Thyroid gland (tissue), 4 donors: ENCODE measurements around the gene GALNT10. TPM values are rescaled to one million over a fixed set of nuclear protein-coding genes. Genes with fewer than 3 reads are reported as not detected.

Source experiments
- DNase-seq, 2 donors: peaks; one replicate each; pipeline ENCODE4 v3.0.0-alpha.2; 2019
- H3K27ac ChIP-seq, 3 donors: fragments of 200-600 bp; sonication (generic); 1 replicate in 2 of 3; 2 replicates in 1 of 3; pipeline ENCODE4 v1.5.1; 2016 to 2019; ENCODE audit warnings: mild to moderate bottlenecking in 1 of 3, moderate library complexity in 1 of 3
- H3K27me3 ChIP-seq: fragments of 200-600 bp; sonication (generic); one replicate; pipeline ENCODE4 v1.5.1; 2019
- H3K36me3 ChIP-seq, 2 donors: fragments of 200-600 bp; sonication (generic); one replicate each; pipeline ENCODE4 v1.5.1; 2016 to 2019
- H3K4me1 ChIP-seq, 2 donors: fragments of 200-600 bp; sonication (generic); one replicate each; pipeline ENCODE4 v1.5.1; 2017 to 2019
- H3K4me3 ChIP-seq, 3 donors: fragments of 200-600 bp; sonication (generic); replicated peaks in 1 of 3; 1 replicate in 2 of 3; 2 replicates in 1 of 3; pipeline ENCODE4 v1.5.1; 2016; ENCODE audit warnings: mild to moderate bottlenecking in 1 of 3
- H3K9me3 ChIP-seq: fragments of 200-600 bp; sonication (generic); one replicate; pipeline ENCODE4 v1.5.1; 2017
- POLR2A ChIP-seq, 2 donors: fragments of 450-650 bp; IDR thresholded peaks; one replicate each; pipeline ENCODE4 v1.6.1; 2017; ENCODE audit warnings: antibody characterized with exemption in 2 of 2, mild to moderate bottlenecking in 2 of 2, moderate library complexity in 1 of 2
- WGBS, 2 donors: methylation state at CpG; one replicate each; pipeline ENCODE4 v1.1.5; 2017; 5-methylcytosine and 5-hydroxymethylcytosine counted together
- intact Hi-C: fragments of 100-400 bp; cut with DNase I; formaldehyde crosslinking; loops from one replicate; pipeline ENCODE4 v1.15.1; 2023
- total RNA-seq, 4 donors: library from RNA; depleted of rRNA; stranded (reverse); fragments of >200 nt; gene quantifications; one replicate each; pipeline ENCODE4 v1.2.3, GENCODE V29; 2016
- TF ChIP-seq, protein P1 (sequence below), 6 experiments: fragments of 200-600 bp in 3 of 6; fragments of 450-650 bp in 3 of 6; sonication (generic) in 3 of 6; IDR thresholded peaks; one replicate each; pipeline ENCODE4 v1.5.1; 2016 to 2019; ENCODE audit warnings: antibody characterized with exemption in 6 of 6, mild to moderate bottlenecking in 2 of 6, inconsistent platforms in 1 of 6, moderate library complexity in 1 of 6

The GALNT10 gene
- total RNA-seq, 4 donors from 2014 or later, result 33.3 to 69.6 (median 58.1) TPM

- peaks cover 0 to 4% of the 10 kb centered on the region in 2 donors for H3K36me3 ChIP-seq
- intact Hi-C loops, result loop anchor here (10.0 kb wide), 1 partner anchor 431 kb away; no protein-coding TSS in a partner anchor
- no peak overlapping the region for H3K4me3 ChIP-seq
- H3K9me3 ChIP-seq, result no peaks in the 10 kb centered on the region
- no peak for DNase-seq
- 95 to 98% methylated on average over 8 of the region's 8 CpGs for WGBS, 2 donors
- H3K27ac ChIP-seq, result no peak overlapping the region
- no peaks in the 10 kb centered on the region for H3K27me3 ChIP-seq
- TF ChIP-seq POLR2A (IDR thresholded peaks at IDR 0.05), result no peak
- TF ChIP-seq, protein P1, sequence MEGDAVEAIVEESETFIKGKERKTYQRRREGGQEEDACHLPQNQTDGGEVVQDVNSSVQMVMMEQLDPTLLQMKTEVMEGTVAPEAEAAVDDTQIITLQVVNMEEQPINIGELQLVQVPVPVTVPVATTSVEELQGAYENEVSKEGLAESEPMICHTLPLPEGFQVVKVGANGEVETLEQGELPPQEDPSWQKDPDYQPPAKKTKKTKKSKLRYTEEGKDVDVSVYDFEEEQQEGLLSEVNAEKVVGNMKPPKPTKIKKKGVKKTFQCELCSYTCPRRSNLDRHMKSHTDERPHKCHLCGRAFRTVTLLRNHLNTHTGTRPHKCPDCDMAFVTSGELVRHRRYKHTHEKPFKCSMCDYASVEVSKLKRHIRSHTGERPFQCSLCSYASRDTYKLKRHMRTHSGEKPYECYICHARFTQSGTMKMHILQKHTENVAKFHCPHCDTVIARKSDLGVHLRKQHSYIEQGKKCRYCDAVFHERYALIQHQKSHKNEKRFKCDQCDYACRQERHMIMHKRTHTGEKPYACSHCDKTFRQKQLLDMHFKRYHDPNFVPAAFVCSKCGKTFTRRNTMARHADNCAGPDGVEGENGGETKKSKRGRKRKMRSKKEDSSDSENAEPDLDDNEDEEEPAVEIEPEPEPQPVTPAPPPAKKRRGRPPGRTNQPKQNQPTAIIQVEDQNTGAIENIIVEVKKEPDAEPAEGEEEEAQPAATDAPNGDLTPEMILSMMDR (IDR thresholded peaks at IDR 0.05), result no peak
- peaks cover 0 to 8% of the 10 kb centered on the region in 2 donors for H3K4me1 ChIP-seq
Measured at GRCh38 chr5:154406231-154406630, 215.7 kb downstream of the GALNT10 start.

- TF ChIP-seq, protein P1 (IDR thresholded peaks at IDR 0.05), result no peak
- TF ChIP-seq POLR2A (IDR thresholded peaks at IDR 0.05), result no peak
- Histone ChIP-seq H3K4me1 (peaks cover 0 to 8% of the 10 kb centered on the region in 2 donors), H3K36me3 (peaks cover 0 to 4% of the 10 kb centered on the region in 2 donors), H3K4me3 (no peak overlapping the region), H3K27me3 (no peaks in the 10 kb centered on the region), H3K9me3 (no peaks in the 10 kb centered on the region), H3K27ac (no peak overlapping the region)
- WGBS, 2 donors, result 95 to 98% methylated on average over 4 of the region's 4 CpGs
- intact Hi-C loops, result loop anchor here (10.0 kb wide), 1 partner anchor 432 kb away; no protein-coding TSS in a partner anchor
- DNase-seq, result no peak
Measured at GRCh38 chr5:154406826-154407225, 216.3 kb downstream of the GALNT10 start.

- H3K4me1 ChIP-seq, result peaks cover 0 to 8% of the 10 kb centered on the region in 2 donors
- peaks cover 0 to 4% of the 10 kb centered on the region in 2 donors for H3K36me3 ChIP-seq
- DNase-seq, result no peak
- no peaks in the 10 kb centered on the region for H3K9me3 ChIP-seq
- H3K27me3 ChIP-seq, result no peaks in the 10 kb centered on the region
- no peak overlapping the region for H3K27ac ChIP-seq
- WGBS, 2 donors, result 85 to 86% methylated on average over 6 of the region's 6 CpGs
- no peak for TF ChIP-seq POLR2A (IDR thresholded peaks at IDR 0.05)
- TF ChIP-seq, protein P1 (IDR thresholded peaks at IDR 0.05), result no peak
- H3K4me3 ChIP-seq, result no peak overlapping the region
- intact Hi-C loops, result loop anchor here (10.0 kb wide), 1 partner anchor 434 kb away; no protein-coding TSS in a partner anchor
Measured at GRCh38 chr5:154408811-154409210, 218.3 kb downstream of the GALNT10 start.

GRCh38 chr5:154409230-154409840, 218.8 kb downstream of the GALNT10 start:
- intact Hi-C loops, result loop anchor here (10.0 kb wide), 1 partner anchor 435 kb away; no protein-coding TSS in a partner anchor
- no peaks in the 10 kb centered on the region for H3K9me3 ChIP-seq
- no peak for DNase-seq
- WGBS, 2 donors, result 93 to 95% methylated on average over 15 of the region's 15 CpGs
- peaks cover 0 to 4% of the 10 kb centered on the region in 2 donors for H3K36me3 ChIP-seq
- H3K4me1 ChIP-seq, result peaks cover 0 to 8% of the 10 kb centered on the region in 2 donors
- H3K27me3 ChIP-seq, result no peaks in the 10 kb centered on the region
- no peak overlapping the region for H3K27ac ChIP-seq
- no peak overlapping the region for H3K4me3 ChIP-seq
- TF ChIP-seq, protein P1 (IDR thresholded peaks at IDR 0.05), result no peak
- TF ChIP-seq POLR2A (IDR thresholded peaks at IDR 0.05), result no peak

DNA sequence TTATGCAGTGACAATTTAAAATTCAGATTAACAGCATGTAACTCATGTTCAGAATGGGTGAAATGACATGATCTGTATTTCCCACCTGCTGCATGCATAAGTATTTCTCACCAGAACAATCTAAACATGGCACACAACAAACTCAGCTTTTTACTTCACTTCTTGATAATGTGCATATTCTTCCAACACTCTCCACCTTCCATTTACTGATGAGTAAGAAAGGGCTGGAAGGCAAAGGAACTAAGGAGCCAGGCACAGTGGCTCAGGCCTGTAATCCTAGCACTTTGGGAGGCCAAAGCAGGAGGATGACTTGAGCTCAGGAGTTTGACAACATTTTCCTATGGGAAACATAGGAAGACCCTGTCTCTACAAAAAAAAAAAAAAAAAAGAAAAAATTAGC, 219.5 kb downstream of the GALNT10 start:
- no peak for DNase-seq
- H3K36me3 ChIP-seq, result peaks cover 0 to 4% of the 10 kb centered on the region in 2 donors
- H3K27ac ChIP-seq, result no peak overlapping the region
- intact Hi-C loops, result no loop called here
- TF ChIP-seq, protein P1 (IDR thresholded peaks at IDR 0.05), result no peak
- no peak for TF ChIP-seq POLR2A (IDR thresholded peaks at IDR 0.05)
- H3K9me3 ChIP-seq, result no peaks in the 10 kb centered on the region
- peaks cover 0 to 6% of the 10 kb centered on the region in 2 donors for H3K4me1 ChIP-seq
- no peak overlapping the region for H3K4me3 ChIP-seq
- no peaks in the 10 kb centered on the region for H3K27me3 ChIP-seq
